SK-N-SH (cell line): ENCODE data around the gene ZNF235. TPM values are rescaled to one million over a fixed set of nuclear protein-coding genes. Genes with fewer than 3 reads are reported as not detected.

Experiments used
- CTCF ChIA-PET: fragments of 300-600, 350-600 bp; formaldehyde crosslinking; extraction: SDS; loops from one replicate; lab custom pipeline; 2021; lab: Yijun Ruan, JAX
- POLR2A ChIA-PET: fragments of 350-600 bp; sonication (Branson Sonifier 250); formaldehyde crosslinking; extraction: SDS; loops from one replicate; lab custom pipeline; 2020; ENCODE audit warnings: antibody characterized with exemption, inconsistent platforms; lab: Yijun Ruan, JAX
- DNase-seq: peaks from one replicate; pipeline ENCODE4 v3.0.0; 2012
- H2AFZ ChIP-seq: fragments of 200-600 bp; sonication (generic); 2 replicates; pipeline ENCODE4 v1.8.1; 2016; ENCODE audit warnings: antibody characterized with exemption, mild to moderate bottlenecking, low read depth
- H3F3A ChIP-seq: fragments of 200-600 bp; sonication (generic); replicated peaks from 2 replicates; pipeline ENCODE3; 2016; ENCODE audit warnings: antibody characterized with exemption, mild to moderate bottlenecking; ENCODE audit not compliant: insufficient read depth
- H3K27ac ChIP-seq, 2 experiments: fragments of 200-500 bp in 1 of 2; fragments of 200-600 bp in 1 of 2; sonication (Bioruptor generic) in 1 of 2; sonication (generic), shearing (Covaris generic) in 1 of 2; 2 replicates each; pipeline versions ENCODE4 v1.5.1 to v1.6.1; 2014 to 2016; ENCODE audit warnings: low read depth in 2 of 2, inconsistent platforms in 1 of 2, low read length in 1 of 2, mild to moderate bottlenecking in 1 of 2, mixed read lengths in 1 of 2
- H3K27me3 ChIP-seq: fragments of 200-600 bp; sonication (generic), shearing (Covaris generic); 2 replicates; pipeline ENCODE4 v1.6.1; 2016; ENCODE audit warnings: mixed run types; ENCODE audit not compliant: insufficient read depth
- H3K36me3 ChIP-seq, 2 experiments: fragments of 200-500 bp in 1 of 2; fragments of 200-600 bp in 1 of 2; sonication (Bioruptor generic) in 1 of 2; sonication (generic) in 1 of 2; replicated peaks in 1 of 2; 2 replicates each; pipeline versions ENCODE3 to v1.5.1; 2014 to 2016; ENCODE audit warnings: low read length in 1 of 2, mild to moderate bottlenecking in 1 of 2; ENCODE audit not compliant: insufficient read depth in 2 of 2, control insufficient read depth in 1 of 2
- H3K4me1 ChIP-seq, 2 experiments: fragments of 200-500 bp in 1 of 2; fragments of 200-600 bp in 1 of 2; sonication (Bioruptor generic) in 1 of 2; sonication (generic), shearing (Covaris generic) in 1 of 2; 2 replicates each; pipeline versions ENCODE4 v1.5.1 to v1.6.1; 2014 to 2016; ENCODE audit warnings: low read depth in 1 of 2, low read length in 1 of 2, mixed run types in 1 of 2; ENCODE audit not compliant: insufficient read depth in 2 of 2, control insufficient read depth in 1 of 2
- H3K4me2 ChIP-seq: fragments of 200-600 bp; sonication (generic), shearing (Covaris generic); 2 replicates; pipeline ENCODE4 v1.6.1; 2017; ENCODE audit warnings: mixed run types
- H3K4me3 ChIP-seq, 2 experiments: fragments of 200-500 bp in 1 of 2; fragments of 200-600 bp in 1 of 2; sonication (Bioruptor generic) in 1 of 2; sonication (generic), shearing (Covaris generic) in 1 of 2; 2 replicates each; pipeline versions ENCODE4 v1.5.1 to v1.8.1; 2014 to 2016; ENCODE audit warnings: low read depth in 2 of 2, inconsistent platforms in 1 of 2, low read length in 1 of 2, mild to moderate bottlenecking in 1 of 2, mixed read lengths in 1 of 2, moderate library complexity in 1 of 2
- H3K79me2 ChIP-seq: fragments of 200-600 bp; sonication (generic); 2 replicates; pipeline ENCODE4 v1.8.1; 2017; ENCODE audit warnings: mild to moderate bottlenecking; ENCODE audit not compliant: insufficient read depth
- H3K9ac ChIP-seq: fragments of 200-600 bp; sonication (generic); 2 replicates; pipeline ENCODE4 v1.6.1; 2017; ENCODE audit warnings: mixed run types
- H3K9me2 ChIP-seq: fragments of 200-600 bp; sonication (generic); 2 replicates; pipeline ENCODE4 v1.6.1; 2017; ENCODE audit warnings: mixed run types
- H3K9me3 ChIP-seq: fragments of 200-600 bp; sonication (generic); 2 replicates; pipeline ENCODE4 v1.6.1; 2017; ENCODE audit warnings: mixed run types, mild to moderate bottlenecking, moderate library complexity
- H4K20me1 ChIP-seq: fragments of 200-600 bp; sonication (generic); 2 replicates; pipeline ENCODE4 v1.6.1; 2017; ENCODE audit warnings: mild to moderate bottlenecking, mixed run types; ENCODE audit not compliant: insufficient read depth
- CTCF ChIP-seq: fragments of 200-600 bp; sonication (generic); IDR thresholded peaks from 2 replicates; pipeline ENCODE4 v1.6.1; 2017; ENCODE audit warnings: antibody characterized with exemption, mild to moderate bottlenecking, moderate library complexity
- EP300 ChIP-seq, 2 experiments: IDR thresholded peaks; 2 replicates each; pipeline versions ENCODE4 v1.4.0 to v1.6.1; 2012; ENCODE audit warnings: borderline replicate concordance in 1 of 2, low read depth in 1 of 2, low read length in 1 of 2
- FOXJ3 ChIP-seq: sonication (generic); formaldehyde crosslinking; IDR thresholded peaks from 2 replicates; pipeline ENCODE4 v1.5.1; 2020; ENCODE audit warnings: mild to moderate bottlenecking, missing genetic modification reagents
- FOXM1 ChIP-seq: IDR thresholded peaks from 2 replicates; pipeline ENCODE4 v1.4.0; 2012; ENCODE audit warnings: low read depth, mild to moderate bottlenecking
- MXI1 ChIP-seq: IDR thresholded peaks from 2 replicates; pipeline ENCODE4 v1.6.1; 2012; ENCODE audit warnings: mild to moderate bottlenecking, low read depth, low read length, improper control_type of control experiment
- NFIC ChIP-seq: IDR thresholded peaks from 2 replicates; pipeline ENCODE4 v1.4.0; 2012; ENCODE audit warnings: borderline replicate concordance
- PBX3 ChIP-seq: IDR thresholded peaks from 2 replicates; pipeline ENCODE4; 2012
- REST ChIP-seq: IDR thresholded peaks from 2 replicates; pipeline ENCODE4 v1.6.1; 2012; ENCODE audit warnings: mild to moderate bottlenecking, low read depth, low read length, moderate library complexity
- RXRA ChIP-seq: IDR thresholded peaks from 2 replicates; pipeline ENCODE4 v1.4.0; 2012; ENCODE audit warnings: low read depth, mild to moderate bottlenecking, borderline replicate concordance
- SIN3A ChIP-seq: IDR thresholded peaks from 2 replicates; pipeline ENCODE4 v1.6.1; 2012; ENCODE audit warnings: low read depth, mild to moderate bottlenecking, low read length, moderate library complexity, borderline replicate concordance
- TAF1 ChIP-seq: IDR thresholded peaks from 2 replicates; pipeline ENCODE4 v1.6.1; 2012; ENCODE audit warnings: low read depth, mild to moderate bottlenecking, low read length, moderate library complexity, borderline replicate concordance
- TCF12 ChIP-seq: IDR thresholded peaks from 2 replicates; pipeline ENCODE4 v1.4.0; 2012
- TEAD4 ChIP-seq: IDR thresholded peaks from 2 replicates; pipeline ENCODE4 v1.4.0; 2012; ENCODE audit warnings: mild to moderate bottlenecking, borderline replicate concordance; ENCODE audit not compliant: insufficient read depth
- WGBS: methylation state at CpG from one replicate; pipeline ENCODE4 v1.1.6; 2017; ENCODE audit warnings: low lambda C conversion rate; 5-methylcytosine and 5-hydroxymethylcytosine counted together
- polyA plus RNA-seq, 3 experiments: library from polyadenylated mRNA; depleted of rRNA; stranded (reverse); fragments of >200 nt; gene quantifications; 2 replicates each; pipeline ENCODE4 v1.2.3, GENCODE V29; 2012

Gene ZNF235
- polyA plus RNA-seq, 1 of the 3 experiments (the other 2 are of a cell fraction): 2.7 TPM

- no peak for TF ChIP-seq PBX3
- TF ChIP-seq TEAD4: no peak
- TF ChIP-seq CTCF: no peak
- TF ChIP-seq MXI1: no peak; the same call in 1 of the 2 replicates
- no peak for TF ChIP-seq FOXM1
- no peak for TF ChIP-seq EP300 (IDR thresholded peaks at IDR 0.05; ENCODE audit: borderline replicate concordance in 1 of 2, low read depth in 1 of 2, low read length in 1 of 2)
- no peak for TF ChIP-seq FOXJ3
- no peak for TF ChIP-seq NFIC
- no peak for TF ChIP-seq SIN3A
- TF ChIP-seq REST: no peak
- TF ChIP-seq RXRA: no peak
- TF ChIP-seq TCF12: no peak
- TF ChIP-seq TAF1: no peak
- ChIA-PET POLR2A (interaction anchor here (1.5 kb wide), 1 partner anchor 48 kb away, joined by 4 read pairs; the partner anchor contains the start of gene ZNF227), CTCF (interaction anchor here (1.2 kb wide), 1 partner anchor 14 kb away, joined by 4 read pairs; no protein-coding TSS in a partner anchor)
- H3K27ac ChIP-seq: peak overlapping the region in 1 of 2 experiments; percentile 36; a peak in 1 of 4 replicates
- no peaks in the 10 kb centered on the region for H3K9me2 ChIP-seq
- no peaks in the 10 kb centered on the region for H3F3A ChIP-seq
- H2AFZ ChIP-seq: peak overlapping the region; percentile 84; the same call in 1 of the 2 replicates
- DNase-seq: peak; percentile 21
- H3K9ac ChIP-seq: no peak overlapping the region
- H3K27me3 ChIP-seq: no peaks in the 10 kb centered on the region
- peaks cover 10% of the 10 kb centered on the region; the same call in 1 of the 2 replicates for H3K9me3 ChIP-seq
- no peaks in the 10 kb centered on the region for H3K36me3 ChIP-seq
- peaks cover 0 to 4% of the 10 kb centered on the region in 2 experiments; a peak in 1 of 4 replicates for H3K4me1 ChIP-seq
- no peaks in the 10 kb centered on the region for H3K79me2 ChIP-seq
- WGBS: 21% methylated on average over 7 of the region's 7 CpGs
- peak overlapping the region; percentile 56 to 60 for H3K4me3 ChIP-seq
- H4K20me1 ChIP-seq: no peaks in the 10 kb centered on the region
- peak overlapping the region; percentile 80 for H3K4me2 ChIP-seq
Measured at GRCh38 chr19:44260343-44260681, 44.5 kb downstream of the ZNF235 start.
